ENCODE results near the gene MATCAP1.

Gene MATCAP1

DNA sequence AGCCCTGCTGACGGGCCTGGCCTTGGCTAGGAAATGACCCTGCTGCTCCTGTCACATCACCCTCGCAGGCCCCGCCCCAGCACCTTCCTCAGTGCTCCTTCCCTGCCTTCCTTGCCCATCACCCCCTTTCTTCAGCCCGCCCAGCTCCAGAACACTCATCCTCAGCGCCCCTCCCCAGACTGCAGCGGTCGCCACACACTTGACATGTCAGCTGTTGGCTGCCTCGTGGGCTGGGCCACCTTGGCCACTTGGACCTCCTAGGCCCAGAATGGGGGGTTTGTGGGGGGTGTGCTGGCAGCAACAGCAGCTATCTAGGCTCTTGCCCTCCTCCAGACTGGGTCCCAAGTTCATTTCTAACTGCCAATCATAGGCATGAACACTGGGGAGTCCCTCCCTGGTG lies 25.8 kb upstream of the MATCAP1 start:
- no peak for DNase-seq
- intact Hi-C loops (cut with DNase I): no loop called here

DNA sequence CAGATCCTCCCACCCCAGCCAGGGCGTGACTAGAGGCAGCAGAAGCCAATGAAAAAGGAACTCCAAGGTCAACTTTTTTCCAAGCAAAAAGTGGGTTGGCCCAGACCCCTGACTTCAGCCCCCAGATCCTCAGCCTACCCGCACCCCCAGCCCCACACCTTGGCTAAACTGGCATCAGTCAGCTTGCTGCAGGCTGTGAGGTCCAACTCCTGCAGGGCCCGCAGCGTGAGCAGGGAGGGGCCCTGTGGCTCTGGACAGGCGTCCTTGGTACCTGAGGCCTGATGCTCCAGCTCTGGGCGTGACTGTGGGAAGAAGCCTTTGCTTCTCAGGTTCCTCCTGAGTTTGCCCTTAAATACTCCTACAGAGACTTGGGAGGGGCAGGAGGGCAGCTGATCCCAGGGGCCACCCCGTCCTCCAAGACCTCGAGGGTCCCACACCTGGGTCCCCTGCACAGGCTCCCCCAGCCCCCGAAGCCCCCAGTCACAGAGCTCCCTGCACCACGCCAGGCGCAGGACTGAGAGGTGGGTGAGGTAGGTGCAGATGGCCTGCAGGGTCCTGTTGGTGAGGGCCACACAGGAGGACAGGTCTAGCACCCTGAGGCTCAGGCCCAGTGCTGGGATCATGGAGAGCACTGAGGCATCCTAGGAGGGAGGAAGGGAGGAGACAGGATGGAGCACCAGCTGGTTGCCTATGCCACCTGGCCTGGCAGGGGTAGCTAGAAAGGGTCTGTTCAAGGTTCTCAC lies 24.6 kb upstream of the MATCAP1 start:
- no peak for DNase-seq
- intact Hi-C loops (cut with DNase I): no loop called here

DNA sequence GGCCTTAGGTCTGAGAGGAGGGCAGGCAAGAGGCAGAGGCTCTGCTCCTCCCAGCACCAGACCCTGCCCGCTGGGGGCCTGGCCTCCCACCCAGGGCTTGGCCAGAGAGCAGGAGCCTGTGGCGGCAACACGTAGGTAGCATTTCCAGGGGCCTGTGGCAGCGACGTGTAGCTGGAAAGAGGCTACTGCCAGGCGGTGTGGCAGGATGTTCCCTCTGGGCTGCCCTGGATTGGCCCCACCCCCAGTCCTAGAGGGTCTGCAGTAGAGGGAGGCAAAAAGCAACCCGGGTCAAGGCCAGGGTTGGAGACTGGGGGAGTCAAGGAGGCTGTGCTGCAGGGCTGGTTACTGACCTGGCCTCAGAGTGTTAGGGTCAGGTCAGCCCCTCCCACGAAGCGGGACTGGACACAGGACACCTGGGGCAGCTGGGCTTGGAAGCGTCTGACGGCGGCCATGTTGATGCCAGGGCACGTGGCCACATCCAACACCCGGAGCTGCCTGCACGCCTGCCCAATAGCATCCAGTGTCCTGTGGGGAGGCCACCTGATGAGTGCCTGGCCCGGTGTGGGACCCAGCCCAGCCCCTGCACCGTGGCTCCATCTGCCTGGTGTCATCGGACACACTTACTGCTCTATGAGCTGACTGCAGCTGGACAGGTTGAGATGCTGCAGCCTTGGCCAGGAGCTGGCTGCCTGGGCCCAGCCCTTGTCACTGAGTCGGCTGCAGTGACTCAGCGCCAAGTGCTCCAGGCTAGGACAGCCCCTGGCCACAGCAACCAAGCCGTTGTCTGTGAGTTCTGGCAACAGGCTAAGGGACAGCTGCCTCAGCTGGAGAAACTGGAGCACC lies 23.7 kb upstream of the MATCAP1 start:
- intact Hi-C loops (cut with DNase I): no loop called here
- DNase-seq: peak in 1 of 10 donors; percentile 59

DNA sequence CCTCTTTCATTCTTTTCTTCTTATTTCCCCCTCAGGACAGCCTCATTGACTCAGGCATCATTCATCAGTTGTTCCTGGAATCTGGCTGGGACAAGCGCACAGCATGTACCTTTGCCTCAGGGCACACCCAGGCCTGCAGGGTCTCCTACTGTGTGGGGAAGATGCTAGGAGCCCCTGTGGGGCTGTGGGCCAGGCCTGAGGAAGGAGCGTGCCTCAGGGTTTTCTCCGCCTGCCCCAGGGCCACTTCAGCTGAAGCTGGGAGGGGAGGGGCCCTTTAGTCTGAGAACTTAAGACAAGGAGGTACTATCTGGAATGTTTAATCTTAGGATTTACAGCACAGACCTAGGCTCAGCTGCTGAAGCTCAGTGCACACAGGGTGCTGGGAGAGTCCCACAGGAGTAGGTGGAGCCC lies 23.1 kb upstream of the MATCAP1 start:
- intact Hi-C loops (cut with DNase I): no loop called here
- no peak for DNase-seq

DNA sequence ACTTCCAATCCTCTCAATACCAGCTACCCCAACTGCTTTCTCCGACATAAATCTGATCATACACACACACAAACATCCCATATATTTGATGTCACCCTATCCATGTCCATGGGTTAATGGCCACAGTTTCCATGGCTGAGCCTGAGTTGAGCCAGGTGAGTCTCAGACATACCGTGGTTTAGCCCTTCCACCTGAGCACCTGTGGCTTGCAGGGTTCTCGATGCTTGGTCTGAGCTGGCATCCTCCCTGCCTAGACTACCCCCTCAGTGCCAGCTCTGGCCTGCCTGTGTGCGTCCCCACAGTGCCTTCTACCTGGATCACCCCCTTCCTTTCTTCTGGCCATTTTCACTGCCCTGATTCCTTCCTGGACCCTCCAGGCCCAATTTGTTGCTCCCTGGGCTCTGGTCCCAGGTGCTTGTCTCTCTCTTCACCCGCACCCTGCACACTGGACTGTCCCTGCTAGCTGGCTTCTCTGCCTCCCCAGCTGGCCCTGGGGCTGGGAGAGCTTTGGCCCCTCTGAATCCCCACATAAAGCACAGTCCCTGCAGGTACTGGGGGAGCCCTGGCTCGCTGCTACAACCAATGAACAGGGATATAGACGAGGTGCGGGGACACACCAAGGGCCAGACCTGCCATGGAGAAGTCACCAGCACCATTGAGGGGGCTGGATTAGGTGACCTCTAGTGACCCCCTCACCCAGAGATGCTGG lies 22.5 kb upstream of the MATCAP1 start:
- DNase-seq: no peak
- intact Hi-C loops (cut with DNase I): no loop called here

DNA sequence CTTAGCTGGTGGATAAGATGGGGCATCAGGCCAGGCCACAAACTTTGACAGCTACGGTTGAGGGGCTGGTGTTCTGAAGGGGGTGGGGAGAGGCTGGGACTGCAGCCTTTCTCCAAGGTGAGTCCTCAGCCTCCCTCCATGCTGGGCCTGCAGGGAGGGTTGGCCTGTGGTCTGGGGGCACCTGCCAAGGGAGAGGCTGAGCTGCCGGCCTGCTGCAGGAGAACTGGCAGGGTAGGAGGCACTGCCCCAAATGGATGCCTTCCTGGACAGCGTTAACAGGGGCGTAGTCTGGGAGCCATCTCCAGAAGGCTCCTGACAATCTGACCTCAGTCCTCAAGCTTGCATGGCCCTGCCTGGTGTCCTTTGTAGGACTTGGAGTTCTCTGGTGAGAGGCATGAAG lies 20.3 kb upstream of the MATCAP1 start:
- DNase-seq: no peak
- intact Hi-C loops (cut with DNase I): no loop called here

DNA sequence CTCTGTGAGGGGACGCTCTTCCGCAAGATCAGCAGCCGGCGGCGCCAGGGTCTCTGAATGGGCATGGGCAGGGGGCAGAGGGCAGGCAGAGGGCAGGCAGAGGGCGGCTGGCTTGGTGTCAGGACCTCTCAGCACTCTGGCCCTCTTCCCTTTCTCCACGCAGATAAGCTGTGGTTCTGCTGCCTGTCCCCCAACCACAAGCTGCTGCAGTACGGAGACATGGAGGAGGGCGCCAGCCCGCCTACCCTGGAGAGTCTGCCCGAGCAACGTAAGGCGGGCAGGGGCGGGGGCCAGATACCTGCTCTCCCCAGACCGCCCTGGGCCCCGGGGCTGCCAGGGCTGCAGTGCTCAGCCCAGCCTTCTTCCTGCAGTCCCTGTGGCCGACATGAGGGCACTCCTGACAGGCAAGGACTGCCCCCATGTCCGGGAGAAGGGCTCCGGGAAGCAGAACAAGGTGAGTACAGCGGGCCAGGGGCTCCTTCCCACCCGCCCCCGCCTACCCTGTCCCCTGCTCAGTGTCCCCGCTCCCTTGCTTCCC lies 19.3 kb upstream of the MATCAP1 start:
- intact Hi-C loops (cut with DNase I): no loop called here
- DNase-seq: no peak

DNA sequence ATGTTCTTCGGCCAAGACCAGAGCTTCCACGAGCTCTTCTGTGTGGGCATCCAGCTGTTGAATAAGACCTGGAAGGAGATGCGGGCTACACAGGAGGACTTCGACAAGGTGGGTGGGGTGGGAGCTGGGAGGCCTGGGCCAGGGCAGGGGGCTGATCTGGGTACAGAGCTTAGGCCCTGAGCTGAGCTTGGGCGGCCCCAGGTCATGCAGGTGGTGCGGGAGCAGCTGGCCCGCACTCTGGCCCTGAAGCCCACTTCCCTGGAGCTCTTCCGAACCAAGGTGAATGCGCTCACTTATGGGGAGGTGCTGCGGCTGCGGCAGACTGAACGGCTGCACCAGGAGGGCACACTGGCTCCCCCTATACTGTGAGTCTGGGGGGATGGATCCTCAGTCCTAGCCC lies 18.7 kb upstream of the MATCAP1 start:
- DNase-seq: peak in 1 of 10 donors; percentile 65
- intact Hi-C loops (cut with DNase I): no loop called here

DNA sequence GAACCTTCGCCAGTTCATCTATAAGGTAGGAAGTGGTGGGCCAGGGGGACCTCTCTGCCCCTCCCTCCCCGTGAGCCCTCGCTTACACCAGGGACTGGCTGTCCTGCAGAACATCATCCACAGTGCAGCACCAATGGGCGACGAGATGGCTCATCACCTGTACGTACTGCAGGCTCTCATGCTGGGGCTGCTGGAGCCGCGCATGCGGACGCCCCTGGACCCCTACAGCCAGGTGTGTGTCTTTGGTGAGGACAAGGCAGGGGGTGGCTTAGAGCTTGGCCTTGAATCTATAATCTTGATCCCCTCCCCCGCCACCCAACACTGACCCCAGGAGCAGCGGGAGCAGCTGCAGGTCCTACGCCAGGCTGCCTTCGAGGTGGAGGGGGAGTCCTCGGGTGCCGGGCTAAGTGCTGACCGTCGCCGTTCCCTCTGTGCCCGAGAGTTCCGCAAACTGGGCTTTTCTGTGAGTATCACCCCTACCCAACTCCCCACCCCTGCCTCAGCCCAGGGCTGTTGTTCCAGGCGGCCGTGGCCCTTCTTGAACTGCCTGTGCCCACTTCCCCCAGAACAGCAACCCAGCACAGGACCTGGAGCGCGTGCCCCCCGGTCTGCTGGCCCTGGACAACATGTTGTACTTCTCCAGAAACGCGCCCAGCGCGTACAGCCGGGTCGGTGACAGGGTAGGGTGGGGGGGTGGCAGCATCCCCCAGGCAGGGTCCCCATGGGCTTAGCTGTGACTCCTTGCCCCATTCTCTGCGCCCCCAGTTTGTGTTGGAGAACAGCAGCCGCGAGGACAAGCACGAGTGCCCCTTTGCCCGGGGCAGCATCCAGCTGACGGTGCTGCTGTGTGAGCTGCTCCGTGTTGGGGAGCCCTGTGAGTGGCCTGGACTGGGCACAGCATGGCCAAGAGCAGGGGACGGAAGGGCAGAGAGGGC lies 17.9 kb upstream of the MATCAP1 start:
- intact Hi-C loops (cut with DNase I): no loop called here
- no peak for DNase-seq

DNA sequence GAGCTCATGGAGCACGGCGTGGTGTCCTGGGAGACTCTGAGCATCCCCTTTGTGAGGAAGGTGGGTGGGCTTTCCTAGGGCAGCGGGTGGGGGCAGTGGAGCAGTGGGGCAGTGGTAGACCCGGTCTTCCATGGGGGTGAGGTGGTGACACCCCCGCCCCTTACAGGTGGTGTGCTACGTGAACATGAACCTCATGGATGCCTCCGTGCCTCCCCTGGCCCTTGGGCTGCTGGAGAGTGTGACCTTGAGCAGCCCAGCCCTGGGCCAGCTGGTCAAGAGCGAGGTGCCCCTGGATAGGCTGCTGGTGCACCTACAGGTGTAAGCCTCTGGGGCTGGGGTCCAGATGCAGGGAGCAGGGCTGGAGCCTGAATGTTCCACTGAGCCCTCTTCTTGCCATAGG lies 16.7 kb upstream of the MATCAP1 start:
- DNase-seq: peak in 1 of 10 donors; percentile 63
- intact Hi-C loops (cut with DNase I): no loop called here

DNA sequence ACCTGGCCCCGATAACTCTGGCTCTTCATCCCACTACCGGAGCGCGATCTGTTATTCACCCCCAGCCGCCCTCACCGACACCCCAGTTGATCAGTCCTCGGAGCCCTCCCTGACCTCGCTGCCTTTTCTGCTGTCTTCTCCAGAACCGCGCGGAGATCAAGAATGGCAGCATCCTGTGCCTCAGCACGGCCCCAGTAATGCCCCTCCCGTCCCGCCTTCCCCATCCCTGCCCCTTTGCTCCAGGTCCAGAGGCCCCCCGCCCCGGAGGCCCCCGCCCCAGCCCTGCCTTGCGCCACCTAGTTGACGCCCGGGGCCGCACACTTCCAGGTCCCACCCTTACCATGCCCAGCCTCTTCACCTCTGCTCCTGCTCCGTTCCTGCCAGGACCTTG lies 16.0 kb upstream of the MATCAP1 start:
- no peak for DNase-seq
- intact Hi-C loops (cut with DNase I): no loop called here

DNA sequence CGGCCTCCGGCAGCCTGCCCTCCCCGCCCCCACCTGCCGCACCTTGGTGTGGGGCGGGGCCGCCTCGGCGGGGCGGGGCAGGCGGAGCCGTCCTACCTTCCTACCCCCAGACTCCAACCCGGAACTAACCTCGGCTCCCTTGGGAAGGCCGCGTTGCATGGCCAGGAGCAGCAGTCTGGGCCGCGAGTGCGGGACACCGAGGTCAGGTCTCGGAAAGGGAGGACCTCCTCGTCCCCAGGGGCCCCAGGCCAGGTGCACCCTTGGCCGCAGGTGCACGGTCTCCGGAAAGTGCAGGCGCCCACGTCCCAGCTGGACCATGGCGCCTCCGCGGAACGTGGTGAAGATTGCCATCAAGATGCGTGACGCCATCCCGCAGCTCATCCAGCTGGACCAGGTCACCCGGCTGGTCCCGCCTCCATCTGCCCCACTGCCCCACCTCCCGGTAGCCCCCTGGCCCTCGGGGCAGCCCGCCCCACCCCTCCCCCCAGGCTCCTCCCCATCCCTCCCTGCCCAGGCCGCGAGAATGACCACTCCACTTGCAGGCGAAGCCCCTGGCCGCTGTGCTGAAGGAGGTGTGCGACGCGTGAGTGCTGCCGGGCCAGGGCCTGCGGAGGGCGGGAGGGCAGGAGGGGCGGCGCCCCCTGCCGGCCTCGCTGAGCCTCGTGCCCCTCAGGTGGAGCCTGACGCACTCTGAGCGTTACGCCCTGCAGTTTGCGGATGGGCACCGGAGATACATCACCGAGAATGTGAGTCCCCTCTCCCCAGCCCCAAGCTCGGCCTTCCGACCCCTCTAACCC lies 15.4 kb upstream of the MATCAP1 start, which contains the start of gene ELMO3:
Gene ELMO3, plus strand, starts transcription at position 121 of the 797 bp plus-strand sequence. Its CDS starts 196 bp downstream, at position 317.
- no peak for DNase-seq
- intact Hi-C loops (cut with DNase I): no loop called here

DNA sequence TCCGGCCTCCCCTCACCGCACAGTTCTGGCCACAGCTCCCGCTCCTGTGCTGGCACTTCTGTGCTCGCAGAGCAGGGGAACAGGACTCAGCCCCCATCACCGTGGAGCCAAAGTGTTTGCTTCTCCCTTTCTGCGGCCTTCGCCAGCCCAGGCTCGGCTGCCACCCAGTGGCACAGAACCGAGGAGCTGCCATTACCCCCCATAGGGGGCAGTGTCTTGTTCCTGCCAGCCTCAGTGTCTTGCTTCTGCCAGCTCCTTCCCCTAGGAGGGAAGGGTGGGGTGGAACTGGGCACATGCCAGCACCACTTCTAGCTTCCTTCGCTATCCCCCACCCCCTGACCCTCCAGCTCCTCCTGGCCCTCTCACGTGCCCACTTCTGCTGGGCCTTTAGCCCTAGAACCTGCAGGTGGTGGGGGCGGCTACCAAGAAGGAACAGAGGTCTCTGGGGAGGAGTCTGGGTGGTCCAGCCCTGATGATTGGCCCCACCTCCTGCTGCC lies 14.5 kb upstream of the MATCAP1 start:
- intact Hi-C loops (cut with DNase I): no loop called here
- DNase-seq: peak in 8 of 10 donors; percentile 41 to 94 (median 70)

DNA sequence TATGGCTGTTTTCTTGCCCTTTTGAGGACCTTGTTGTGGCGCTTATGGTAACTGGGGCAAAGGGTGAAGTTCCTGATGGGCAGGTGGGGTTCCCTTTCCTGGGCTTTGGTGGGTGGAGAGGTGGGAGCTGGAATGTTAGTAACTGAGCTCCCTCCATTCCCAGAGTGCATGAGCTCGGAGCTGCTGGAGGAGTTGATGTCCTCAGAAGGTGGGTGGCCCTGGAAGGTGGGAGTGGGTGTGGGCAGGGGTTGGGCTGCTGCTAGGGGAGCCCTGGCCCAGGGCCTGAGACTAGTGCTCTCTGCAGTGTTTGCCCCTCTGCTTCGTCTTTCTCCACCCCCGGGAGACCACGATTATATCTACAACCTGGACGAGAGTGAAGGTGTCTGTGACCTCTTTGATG lies 13.9 kb upstream of the MATCAP1 start:
- intact Hi-C loops (cut with DNase I): no loop called here
- DNase-seq: no peak

DNA sequence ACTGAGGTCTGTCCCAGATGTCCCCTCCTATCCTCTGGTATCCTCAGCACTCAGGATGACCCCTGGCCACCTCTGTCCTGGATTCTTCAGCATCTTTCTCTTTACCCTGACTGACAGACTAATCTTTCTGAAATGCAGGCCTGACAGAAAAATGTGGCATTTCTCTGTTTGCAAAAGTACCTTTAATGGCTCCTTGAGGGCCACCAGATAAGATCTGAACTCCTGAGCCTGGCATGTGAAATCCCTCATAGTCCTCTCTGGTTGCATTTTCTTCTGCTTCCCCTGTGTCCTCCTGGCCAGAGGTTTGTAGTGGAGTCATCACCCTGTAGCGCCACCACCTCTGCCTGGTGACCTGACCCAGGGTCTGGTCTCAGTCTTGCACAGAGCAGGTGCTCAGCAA lies 13.1 kb upstream of the MATCAP1 start:
- DNase-seq: no peak
- intact Hi-C loops (cut with DNase I): no loop called here

DNA sequence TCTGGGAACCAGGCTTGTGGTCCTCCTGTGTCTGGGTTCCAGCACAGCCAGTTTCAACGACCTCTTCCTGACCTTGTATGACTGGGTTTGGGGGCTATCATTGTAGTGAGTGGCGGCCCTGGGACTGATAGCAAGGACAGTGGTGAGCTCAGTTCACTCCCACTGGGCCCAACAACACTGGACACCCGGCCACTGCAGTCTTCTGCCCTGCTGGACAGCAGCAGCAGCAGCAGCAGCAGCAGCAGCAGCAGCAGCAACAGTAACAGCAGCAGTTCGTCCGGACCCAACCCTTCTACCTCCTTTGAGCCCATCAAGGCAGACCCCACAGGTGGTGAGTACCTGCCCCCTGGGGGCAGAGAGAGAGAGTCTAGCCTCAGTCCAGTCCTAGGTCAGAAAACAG lies 11.9 kb upstream of the MATCAP1 start:
- no peak for DNase-seq
- intact Hi-C loops (cut with DNase I): no loop called here

DNA sequence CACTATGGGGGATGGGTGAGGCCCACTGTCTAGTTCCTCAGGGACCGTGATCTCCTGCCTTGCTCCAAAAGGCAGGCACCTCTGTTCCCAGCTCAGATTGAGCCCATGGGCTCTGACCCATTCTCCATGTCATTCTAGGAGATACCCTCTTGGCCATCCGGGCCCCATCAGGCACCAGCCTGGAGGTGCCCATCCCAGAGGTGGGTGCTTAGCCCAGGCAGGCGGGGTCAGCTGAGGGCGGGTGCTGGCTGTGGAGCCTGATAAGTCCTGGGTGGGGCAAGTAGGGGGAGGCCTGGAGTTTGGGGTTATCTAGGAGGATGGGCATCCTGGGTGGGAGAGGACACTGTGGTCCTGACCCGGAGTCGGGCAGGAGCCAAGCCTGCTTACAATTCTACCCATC lies 10.5 kb upstream of the MATCAP1 start:
- intact Hi-C loops (cut with DNase I): no loop called here
- no peak for DNase-seq

DNA sequence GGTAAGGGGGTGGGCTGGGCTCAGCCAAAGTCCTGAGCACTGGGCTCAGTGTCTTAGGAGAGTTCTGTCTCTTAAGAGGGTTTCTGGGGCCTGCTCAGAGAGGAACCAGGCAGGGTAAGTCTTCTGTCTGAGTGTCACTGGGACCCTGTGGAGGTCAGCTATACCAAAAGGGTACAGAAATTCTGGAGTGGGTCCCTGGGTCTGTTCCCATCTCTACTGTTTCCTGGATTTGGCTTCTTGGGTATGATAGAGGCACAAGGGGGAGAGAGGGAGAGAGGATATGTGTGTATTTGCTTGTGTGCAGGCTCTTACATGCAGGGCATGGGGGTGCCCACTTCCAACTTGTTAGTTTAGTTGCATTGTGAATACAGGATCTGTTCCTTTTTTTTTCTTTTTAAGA lies 9.8 kb upstream of the MATCAP1 start:
- intact Hi-C loops (cut with DNase I): no loop called here

More for the DNA sequence above, 9.8 kb upstream of the MATCAP1 start:
- DNase-seq: no peak

All from posterior cingulate gyrus (tissue), 11 donors.